HepG2 (cell line): ENCODE results near the gene JMJD6. TPM values are rescaled to one million over a fixed set of nuclear protein-coding genes. Genes with fewer than 3 reads are reported as not detected.

Experiments used
- ARID5B ChIP-seq: IDR thresholded peaks from 2 replicates; pipeline ENCODE4 v1.4.0; 2020; ENCODE audit warnings: mild to moderate bottlenecking, missing genetic modification reagents
- ASH2L ChIP-seq: fragments of 300-600, 200-600 bp; sonication (generic); IDR thresholded peaks from 2 replicates; pipeline ENCODE4 v1.7.0; 2017; ENCODE audit warnings: low read depth, mild to moderate bottlenecking, moderate library complexity, mixed read lengths, low read length; ENCODE audit not compliant: insufficient read length
- CSRNP1 ChIP-seq: sonication (generic); formaldehyde crosslinking; IDR thresholded peaks from 2 replicates; pipeline ENCODE4 v1.8.1; 2023; ENCODE audit warnings: mild to moderate bottlenecking, missing genetic modification reagents
- E2F2 ChIP-seq: sonication (generic); formaldehyde crosslinking; IDR thresholded peaks from 2 replicates; pipeline ENCODE4 v1.4.0; 2020; ENCODE audit warnings: missing genetic modification reagents, borderline replicate concordance
- KDM5B ChIP-seq: sonication (generic); formaldehyde crosslinking; IDR thresholded peaks from 2 replicates; pipeline ENCODE4 v1.4.0; 2020; ENCODE audit warnings: missing genetic modification reagents, mild to moderate bottlenecking, borderline replicate concordance
- KLF6 ChIP-seq: IDR thresholded peaks from 2 replicates; pipeline ENCODE4 v1.8.0; 2016; ENCODE audit warnings: missing biosample characterization, missing genetic modification reagents
- LCORL ChIP-seq, 2 experiments: fragments of 450-650 bp in 1 of 2; sonication (generic) in 1 of 2; formaldehyde crosslinking in 1 of 2; IDR thresholded peaks; 2 replicates each; pipeline versions ENCODE4 v1.5.0 to v1.6.1; 2017 to 2020; ENCODE audit warnings: antibody characterized with exemption in 1 of 2, missing genetic modification reagents in 1 of 2
- SRF ChIP-seq: IDR thresholded peaks from 2 replicates; pipeline ENCODE4 v1.6.1; 2011; ENCODE audit warnings: mild to moderate bottlenecking, low read depth, low read length, moderate library complexity
- TEAD2 ChIP-seq: sonication (generic); formaldehyde crosslinking; IDR thresholded peaks from 2 replicates; pipeline ENCODE4 v1.9.0; 2021; ENCODE audit warnings: missing genetic modification reagents
- ZNF143 ChIP-seq: sonication (generic); formaldehyde crosslinking; IDR thresholded peaks from 2 replicates; pipeline ENCODE4 v1.4.0; 2020; ENCODE audit warnings: missing genetic modification reagents
- ZNF232 ChIP-seq: sonication (generic); formaldehyde crosslinking; IDR thresholded peaks from 2 replicates; pipeline ENCODE4 v1.4.0; 2020; ENCODE audit warnings: missing genetic modification reagents, borderline replicate concordance
- ZNF256 ChIP-seq: sonication (generic); formaldehyde crosslinking; conservative IDR thresholded peaks from 2 replicates; pipeline ENCODE4 v1.4.0; 2020; ENCODE audit warnings: missing genetic modification reagents
- ZNF33B ChIP-seq: sonication (generic); formaldehyde crosslinking; IDR thresholded peaks from 2 replicates; pipeline ENCODE4 v1.5.1; 2020; ENCODE audit warnings: mild to moderate bottlenecking, missing genetic modification reagents
- ZNF382 ChIP-seq: sonication (generic); formaldehyde crosslinking; IDR thresholded peaks from 2 replicates; pipeline ENCODE4 v1.5.0; 2020; ENCODE audit warnings: missing genetic modification reagents, mild to moderate bottlenecking, borderline replicate concordance
- ZNF383 ChIP-seq: sonication (generic); formaldehyde crosslinking; IDR thresholded peaks from 2 replicates; pipeline ENCODE4 v1.4.0; 2020; ENCODE audit warnings: missing genetic modification reagents, mild to moderate bottlenecking, borderline replicate concordance
- ZNF629 ChIP-seq: sonication (generic); formaldehyde crosslinking; conservative IDR thresholded peaks from 2 replicates; pipeline ENCODE4 v1.5.0; 2020; ENCODE audit warnings: missing genetic modification reagents
- ZNF75D ChIP-seq: sonication (generic); formaldehyde crosslinking; IDR thresholded peaks from 2 replicates; pipeline ENCODE4 v1.8.1; 2023; ENCODE audit warnings: missing genetic modification reagents, mild to moderate bottlenecking, borderline replicate concordance
- ZNF781 ChIP-seq: sonication (generic); formaldehyde crosslinking; IDR thresholded peaks from 2 replicates; pipeline ENCODE4 v1.5.1; 2020; ENCODE audit warnings: borderline replicate concordance, mild to moderate bottlenecking, missing genetic modification reagents; ENCODE audit errors: not compliant biosample characterization
- polyA plus RNA-seq, 8 experiments: library from polyadenylated mRNA; depleted of rRNA in 3 of 8; stranded (reverse) in 7 of 8; unstranded in 1 of 8; fragments of >200 nt; fragmentation: Illumina TruSeq in 4 of 8; extraction: Trizol in 4 of 8; gene quantifications; 2 replicates each; pipeline versions ENCODE4 v1.2.1 to v1.2.3, GENCODE V29; 2011 to 2016; ENCODE audit warnings: low read depth in 4 of 8, missing spikeins in 1 of 8, mixed read lengths in 1 of 8; ENCODE audit not compliant: insufficient read depth in 1 of 8
- total RNA-seq, 5 experiments: library from RNA; depleted of rRNA; stranded (reverse); fragments of >200 nt; fragmentation: Illumina TruSeq; extraction: Trizol; gene quantifications; 2 replicates each; pipeline ENCODE4 v1.2.3, GENCODE V29; 2016; ENCODE audit warnings: low read depth in 1 of 5
- TF ChIP-seq, protein P1 (sequence below): sonication (generic); formaldehyde crosslinking; IDR thresholded peaks from 2 replicates; pipeline ENCODE4 v1.8.1; 2023; ENCODE audit warnings: mild to moderate bottlenecking, moderate library complexity, missing genetic modification reagents

Gene JMJD6
- total and polyA plus RNA-seq, 2 of the 13 experiments (the other 11 are each of a cell fraction or from before 2014, with no cell fraction given) = 33.6 to 41.0 TPM

- TF ChIP-seq ZNF33B (no peak), ZNF75D (CRISPR knock-in tag) (no peak), ARID5B (no peak), ZNF143 (CRISPR knock-in tag) (no peak), TEAD2 (CRISPR knock-in tag) (no peak), KLF6 (CRISPR knock-in tag) (no peak), SRF (peak; percentile 87), ZNF232 (CRISPR knock-in tag) (no peak), ZNF256 (CRISPR knock-in tag) (no peak), LCORL (IDR thresholded peaks at IDR 0.05) (no peak), LCORL (CRISPR knock-in tag; IDR thresholded peaks at IDR 0.05) (0 out of 2 replicates have a peak, but pooled peaks have one; percentile 27), ZNF382 (CRISPR knock-in tag) (no peak), ZNF383 (CRISPR knock-in tag) (no peak), ZNF629 (CRISPR knock-in tag) (no peak), KDM5B (CRISPR knock-in tag) (no peak), E2F2 (CRISPR knock-in tag) (no peak), ZNF781 (CRISPR knock-in tag) (no peak), CSRNP1 (no peak), ASH2L (no peak)
- TF ChIP-seq, protein P1, sequence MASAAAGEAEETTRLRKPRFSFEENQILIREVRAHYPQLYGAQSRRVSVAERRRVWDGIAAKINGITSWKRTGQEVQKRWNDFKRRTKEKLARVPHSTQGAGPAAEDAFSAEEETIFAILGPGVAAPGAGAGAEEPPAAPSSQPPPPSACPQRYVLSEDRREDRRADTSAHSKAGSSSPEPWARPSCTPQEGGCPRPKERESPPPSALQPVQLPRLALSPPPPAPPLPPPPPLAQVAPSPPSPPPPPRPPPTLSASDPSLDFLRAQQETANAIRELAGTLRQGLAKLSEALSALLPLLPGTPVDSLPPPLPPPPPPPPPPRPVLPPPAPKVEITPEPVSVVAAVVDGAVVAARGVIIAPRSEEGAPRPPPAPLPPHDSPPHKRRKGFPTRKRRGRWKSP (CRISPR knock-in tag) = no peak
These were observed 17.1 kb downstream of the JMJD6 start (continued) for GRCh38 chr17:76709077-76709950.
